Prostate gland (tissue), 2 donors: ENCODE data around the gene CRIP2.

Source experiments
- POLR2A ChIP-seq: fragments of 450-650 bp; IDR thresholded peaks from one replicate; pipeline ENCODE4 v1.6.1; 2016; ENCODE audit warnings: antibody characterized with exemption, mild to moderate bottlenecking
- POLR2AphosphoS5 ChIP-seq: sonication (generic); formaldehyde crosslinking; IDR thresholded peaks from one replicate; pipeline ENCODE4 v1.6.1; 2017; ENCODE audit warnings: antibody characterized with exemption
- TF ChIP-seq, protein P1 (sequence below), 4 experiments: fragments of 200-600 bp in 2 of 4; fragments of 450-650 bp in 2 of 4; sonication (generic) in 2 of 4; IDR thresholded peaks; 1 replicate in 3 of 4; 2 replicates in 1 of 4; pipeline ENCODE4 v1.5.1; 2016 to 2019; ENCODE audit warnings: antibody characterized with exemption in 4 of 4, mild to moderate bottlenecking in 2 of 4, moderate library complexity in 2 of 4

DNA sequence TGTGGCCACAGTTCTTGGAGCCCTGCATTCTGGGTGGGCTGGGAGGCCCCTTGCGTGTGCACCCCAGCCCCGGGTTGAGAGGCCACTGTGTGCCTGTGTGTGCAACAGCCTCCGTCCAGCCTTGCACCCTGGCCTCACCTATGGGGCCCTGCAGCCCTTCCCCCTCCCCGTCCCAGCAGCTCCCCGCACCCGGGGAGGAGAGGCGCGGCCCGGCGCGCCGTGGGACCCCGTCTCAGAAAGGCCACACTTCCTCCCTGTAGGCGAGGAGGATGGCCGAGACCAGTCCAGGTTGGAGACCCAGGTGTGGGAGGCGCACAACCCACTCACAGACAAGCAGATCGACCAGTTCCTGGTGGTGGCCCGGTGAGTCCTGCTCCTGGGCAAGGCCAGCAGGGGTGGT is 16.6 kb upstream of the CRIP2 start:
- TF ChIP-seq, protein P1, sequence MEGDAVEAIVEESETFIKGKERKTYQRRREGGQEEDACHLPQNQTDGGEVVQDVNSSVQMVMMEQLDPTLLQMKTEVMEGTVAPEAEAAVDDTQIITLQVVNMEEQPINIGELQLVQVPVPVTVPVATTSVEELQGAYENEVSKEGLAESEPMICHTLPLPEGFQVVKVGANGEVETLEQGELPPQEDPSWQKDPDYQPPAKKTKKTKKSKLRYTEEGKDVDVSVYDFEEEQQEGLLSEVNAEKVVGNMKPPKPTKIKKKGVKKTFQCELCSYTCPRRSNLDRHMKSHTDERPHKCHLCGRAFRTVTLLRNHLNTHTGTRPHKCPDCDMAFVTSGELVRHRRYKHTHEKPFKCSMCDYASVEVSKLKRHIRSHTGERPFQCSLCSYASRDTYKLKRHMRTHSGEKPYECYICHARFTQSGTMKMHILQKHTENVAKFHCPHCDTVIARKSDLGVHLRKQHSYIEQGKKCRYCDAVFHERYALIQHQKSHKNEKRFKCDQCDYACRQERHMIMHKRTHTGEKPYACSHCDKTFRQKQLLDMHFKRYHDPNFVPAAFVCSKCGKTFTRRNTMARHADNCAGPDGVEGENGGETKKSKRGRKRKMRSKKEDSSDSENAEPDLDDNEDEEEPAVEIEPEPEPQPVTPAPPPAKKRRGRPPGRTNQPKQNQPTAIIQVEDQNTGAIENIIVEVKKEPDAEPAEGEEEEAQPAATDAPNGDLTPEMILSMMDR (IDR thresholded peaks at IDR 0.05) = no peak
- TF ChIP-seq POLR2AphosphoS5 (no peak), POLR2A (no peak)
